GM18511 (cell line): Measurements from ENCODE around the gene CD209.
"Not testable (repeated sequence)": the region's sequence is repeated elsewhere in the genome, so short reads cannot be mapped to it uniquely, and the experiment has no call there.

Source experiments
- ATAC-seq: cut with Tn5 transposase; IDR thresholded peaks from one replicate; pipeline ENCODE4 v1.9.1; 2021; ENCODE audit warnings: mild to moderate bottlenecking, moderate library complexity; ENCODE audit not compliant: unreplicated experiment

CD209 gene

GRCh38 chr19:7746903-7747884 is at the start of gene CD209:
Gene CD209, minus strand, starts transcription at chr19:7747534. Its CDS starts 23 bp downstream, at chr19:7747511.
- no peak for ATAC-seq

- ATAC-seq = no peak
These were observed 48.3 kb upstream of the CD209 start for GRCh38 chr19:7795555-7796161.

GRCh38 chr19:7793493-7793892 is 46.2 kb upstream of the CD209 start:
- no peak for ATAC-seq

GRCh38 chr19:7792701-7793100 is 45.4 kb upstream of the CD209 start:
- not testable (repeated sequence) for ATAC-seq

- ATAC-seq = no peak
These were observed 44.9 kb upstream of the CD209 start for GRCh38 chr19:7792281-7792680.

GRCh38 chr19:7790416-7790815 is 43.1 kb upstream of the CD209 start:
- no peak for ATAC-seq

GRCh38 chr19:7789447-7789846 is 42.1 kb upstream of the CD209 start:
- no peak for ATAC-seq

GRCh38 chr19:7788933-7789323 is 41.6 kb upstream of the CD209 start:
- no peak for ATAC-seq

- no peak for ATAC-seq
These were observed 41.0 kb upstream of the CD209 start for GRCh38 chr19:7788178-7788932.

- no peak for ATAC-seq
These were observed 40.4 kb upstream of the CD209 start for GRCh38 chr19:7787602-7788177.

- no peak for ATAC-seq
These were observed 39.8 kb upstream of the CD209 start for GRCh38 chr19:7787141-7787540.

- ATAC-seq = no peak
These were observed 37.5 kb upstream of the CD209 start for GRCh38 chr19:7784856-7785255.

- no peak for ATAC-seq
These were observed 36.7 kb upstream of the CD209 start for GRCh38 chr19:7783991-7784423.

- ATAC-seq = no peak
These were observed 33.8 kb upstream of the CD209 start for GRCh38 chr19:7781157-7781556.

- no peak for ATAC-seq
These were observed 32.5 kb upstream of the CD209 start for GRCh38 chr19:7779631-7780486.

- no peak for ATAC-seq
These were observed 30.7 kb upstream of the CD209 start for GRCh38 chr19:7778081-7778480.

GRCh38 chr19:7775761-7776160 is 28.4 kb upstream of the CD209 start:
- ATAC-seq = no peak

- ATAC-seq = no peak
These were observed 26.5 kb upstream of the CD209 start for GRCh38 chr19:7773841-7774240.

- ATAC-seq = no peak
These were observed 25.5 kb upstream of the CD209 start for GRCh38 chr19:7772752-7773291.

GRCh38 chr19:7771072-7771471 is 23.7 kb upstream of the CD209 start:
- ATAC-seq = no peak
